ENCODE data around the gene SLC5A5.

SLC5A5 gene

GRCh38 chr19:17929056-17929455, 57.3 kb downstream of the SLC5A5 start:
- Histone ChIP-seq H3K27me3 (ENCODE audit: insufficient read depth, low read length, poor library complexity, severe bottlenecking) (no peaks in the 10 kb centered on the region), H3K4me1 (ENCODE audit: insufficient read depth, low read length, poor library complexity, severe bottlenecking) (peaks cover 10% of the 10 kb centered on the region), H3K9me2 (replicated peaks; ENCODE audit: low read depth, low read length) (no peaks in the 10 kb centered on the region), H4K20me1 (ENCODE audit: insufficient read depth, low read length, poor library complexity, severe bottlenecking) (no peaks in the 10 kb centered on the region), H3K36me3 (ENCODE audit: insufficient read depth, low read length) (no peaks in the 10 kb centered on the region), H3F3A (ENCODE audit: low read depth) (no peaks in the 10 kb centered on the region), H3K79me2 (ENCODE audit: insufficient read depth, low read length) (peaks cover 12% of the 10 kb centered on the region), H3K9ac (ENCODE audit: low read depth, low read length, poor library complexity, severe bottlenecking) (no peak overlapping the region), H3K9me3 (ENCODE audit: insufficient read depth, low read depth, low read length) (no peaks in the 10 kb centered on the region), H3K4me2 (ENCODE audit: low read depth, low read length, poor library complexity, severe bottlenecking) (no peak overlapping the region), H3K4me3 (ENCODE audit: low read length, poor library complexity, severe bottlenecking) (no peak overlapping the region), H2AFZ (ENCODE audit: low read length) (no peak overlapping the region)
- no peak for TF ChIP-seq EZH2phosphoT487 (IDR thresholded peaks at IDR 0.05; ENCODE audit: borderline replicate concordance)

DNA sequence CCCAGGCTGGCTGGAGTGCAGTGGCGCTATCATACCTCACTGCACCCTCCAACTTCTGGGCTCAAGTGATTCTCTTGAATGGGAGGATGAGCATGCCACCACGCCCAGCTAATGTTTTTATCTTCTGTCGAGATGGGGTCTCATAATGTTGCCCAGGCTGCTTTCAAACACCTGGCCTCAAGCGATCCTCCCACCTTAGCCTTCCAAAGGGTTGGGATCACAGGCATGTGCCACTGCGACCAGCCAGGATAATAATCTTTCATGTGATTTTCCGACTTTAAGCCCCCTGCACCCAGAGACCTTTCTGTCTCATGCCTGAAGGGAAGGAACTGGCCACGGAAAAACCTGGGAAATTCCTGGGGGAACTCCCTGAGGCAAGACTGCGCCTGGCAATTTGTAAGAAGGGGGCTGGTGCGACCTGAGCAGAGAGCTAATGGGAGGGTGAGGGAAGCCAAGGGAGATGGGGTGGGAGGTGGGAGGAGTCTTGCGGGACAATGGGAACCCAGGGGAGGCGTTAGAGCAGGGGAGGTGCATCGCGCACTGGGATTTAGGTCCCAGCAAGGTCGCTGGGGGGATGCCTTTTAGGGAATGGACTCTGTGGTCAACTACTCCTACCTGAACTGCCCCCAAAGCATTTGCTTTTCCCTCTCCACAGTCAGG, 59.9 kb downstream of the SLC5A5 start:
- H3K79me2 ChIP-seq (ENCODE audit: insufficient read depth, low read length) = peaks cover 21% of the 10 kb centered on the region
- no peaks in the 10 kb centered on the region for H3K36me3 ChIP-seq (ENCODE audit: insufficient read depth, low read length)
- H3K9me3 ChIP-seq (ENCODE audit: insufficient read depth, low read depth, low read length) = no peaks in the 10 kb centered on the region
- H2AFZ ChIP-seq (ENCODE audit: low read length) = peak overlapping the region; percentile 99; the same call in 1 of the 2 replicates
- no peaks in the 10 kb centered on the region for H3K27me3 ChIP-seq (ENCODE audit: insufficient read depth, low read length, poor library complexity, severe bottlenecking)
- H3K4me3 ChIP-seq (ENCODE audit: low read length, poor library complexity, severe bottlenecking) = peak overlapping the region; percentile 99
- no peak overlapping the region for H3K4me2 ChIP-seq (ENCODE audit: low read depth, low read length, poor library complexity, severe bottlenecking)
- H3K4me1 ChIP-seq (ENCODE audit: insufficient read depth, low read length, poor library complexity, severe bottlenecking) = peaks cover 10% of the 10 kb centered on the region
- TF ChIP-seq EZH2phosphoT487 (IDR thresholded peaks at IDR 0.05; ENCODE audit: borderline replicate concordance) = no peak
- no peak for TF ChIP-seq CTCF (conservative IDR thresholded peaks at IDR 0.05; ENCODE audit: low read length)
- H3K9ac ChIP-seq (ENCODE audit: low read depth, low read length, poor library complexity, severe bottlenecking) = peak overlapping the region; percentile 95
- H3F3A ChIP-seq (ENCODE audit: low read depth) = no peaks in the 10 kb centered on the region
- no peaks in the 10 kb centered on the region for H3K9me2 ChIP-seq (replicated peaks; ENCODE audit: low read depth, low read length)
- no peaks in the 10 kb centered on the region for H4K20me1 ChIP-seq (ENCODE audit: insufficient read depth, low read length, poor library complexity, severe bottlenecking)

DNA sequence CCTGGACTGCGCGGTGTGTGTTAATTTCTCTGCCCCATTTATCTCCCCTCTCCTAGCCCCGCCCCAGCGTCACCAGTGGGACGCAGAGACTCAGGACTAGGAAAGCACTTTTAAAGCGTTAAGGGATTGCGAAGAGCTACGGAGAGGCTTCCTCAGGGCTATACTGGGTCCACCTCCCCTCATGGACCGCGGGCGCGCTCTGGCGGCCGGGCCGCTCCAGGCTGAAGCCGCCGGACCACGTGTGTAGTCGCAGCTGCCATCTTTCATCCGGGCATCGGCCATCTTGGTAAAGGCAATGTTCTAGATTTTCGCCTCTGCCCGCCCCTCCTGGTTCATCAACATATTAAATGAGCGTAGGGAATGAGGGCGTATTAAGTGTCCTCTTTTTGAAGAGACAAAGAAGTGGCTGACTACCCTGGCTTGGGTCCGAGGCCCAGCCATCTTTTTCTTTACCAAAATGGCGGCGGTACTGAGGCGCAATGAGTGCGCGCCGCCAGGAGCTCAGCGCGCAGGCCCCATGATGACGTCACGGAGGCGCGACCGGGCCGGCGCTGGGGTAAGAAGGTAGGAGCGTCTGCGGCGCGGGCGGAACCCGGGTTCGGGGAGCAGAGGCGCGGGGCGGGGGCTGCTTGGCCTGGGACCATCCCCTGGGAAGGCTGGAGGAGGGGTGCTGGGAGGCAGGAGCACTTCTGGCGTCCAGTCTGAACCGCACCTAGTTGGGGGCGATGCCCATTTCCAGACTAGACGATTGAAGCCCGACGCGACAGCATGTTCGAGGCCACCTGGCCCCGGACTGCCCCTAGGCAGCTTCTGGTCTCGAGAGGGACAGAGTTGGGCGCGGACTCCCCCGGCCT, 61.0 kb downstream of the SLC5A5 start, which contains the start of gene CCDC124:
TSS of gene CCDC124 (plus strand) at position 531 of the 854 bp plus-strand sequence. CDS start 3,406 bp downstream, outside the sequence.
- no peaks in the 10 kb centered on the region for H3K9me3 ChIP-seq (ENCODE audit: insufficient read depth, low read depth, low read length)

More for the DNA sequence above, 61.0 kb downstream of the SLC5A5 start, which contains the start of gene CCDC124:
- Histone ChIP-seq H3K79me2 (ENCODE audit: insufficient read depth, low read length) (peaks cover 21% of the 10 kb centered on the region), H2AFZ (ENCODE audit: low read length) (peak within 1 kb of the TSS; percentile 99), H4K20me1 (ENCODE audit: insufficient read depth, low read length, poor library complexity, severe bottlenecking) (no peaks in the 10 kb centered on the region), H3F3A (ENCODE audit: low read depth) (no peaks in the 10 kb centered on the region), H3K9me2 (replicated peaks; ENCODE audit: low read depth, low read length) (no peaks in the 10 kb centered on the region), H3K9ac (ENCODE audit: low read depth, low read length, poor library complexity, severe bottlenecking) (peak within 1 kb of the TSS; percentile 95), H3K4me3 (ENCODE audit: low read length, poor library complexity, severe bottlenecking) (peak within 1 kb of the TSS; percentile 99), H3K36me3 (ENCODE audit: insufficient read depth, low read length) (no peaks in the 10 kb centered on the region), H3K27me3 (ENCODE audit: insufficient read depth, low read length, poor library complexity, severe bottlenecking) (no peaks in the 10 kb centered on the region), H3K4me1 (ENCODE audit: insufficient read depth, low read length, poor library complexity, severe bottlenecking) (peaks cover 10% of the 10 kb centered on the region), H3K4me2 (ENCODE audit: low read depth, low read length, poor library complexity, severe bottlenecking) (peak within 1 kb of the TSS; percentile 95)
- TF ChIP-seq CTCF (conservative IDR thresholded peaks at IDR 0.05; ENCODE audit: low read length) (peak; percentile 94), EZH2phosphoT487 (IDR thresholded peaks at IDR 0.05; ENCODE audit: borderline replicate concordance) (no peak)
